Fibroblast of the conjunctiva (primary cell): ENCODE results near the gene HIPK2.
"Not testable (repeated sequence)": the region's sequence is repeated elsewhere in the genome, so short reads cannot be mapped to it uniquely, and the experiment has no call there.

Experiments
- DNase-seq: peaks from one replicate; pipeline ENCODE4 v3.0.0-alpha.2; 2010; ENCODE audit warnings: low read depth

HIPK2 gene

GRCh38 chr7:139566075-139566474, 211.7 kb downstream of the HIPK2 start:
- no peak for DNase-seq

GRCh38 chr7:139563856-139564255, 213.9 kb downstream of the HIPK2 start:
- DNase-seq, result no peak

GRCh38 chr7:139562961-139563565, 214.7 kb downstream of the HIPK2 start:
- no peak for DNase-seq

- no peak for DNase-seq
Measured at GRCh38 chr7:139562491-139562890, 215.3 kb downstream of the HIPK2 start.

GRCh38 chr7:139560678-139561077, 217.1 kb downstream of the HIPK2 start:
- DNase-seq, result no peak

GRCh38 chr7:139560199-139560598, 217.6 kb downstream of the HIPK2 start:
- DNase-seq, result no peak

GRCh38 chr7:139559364-139560105, 218.3 kb downstream of the HIPK2 start:
- DNase-seq, result no peak

GRCh38 chr7:139557857-139558581, 219.8 kb downstream of the HIPK2 start:
- no peak for DNase-seq

- DNase-seq, result not testable (repeated sequence)
Measured at GRCh38 chr7:139553991-139554700, 223.7 kb downstream of the HIPK2 start.

GRCh38 chr7:139548302-139549028, 229.3 kb downstream of the HIPK2 start:
- no peak for DNase-seq

GRCh38 chr7:139544645-139545044, 233.2 kb downstream of the HIPK2 start:
- no peak for DNase-seq

GRCh38 chr7:139543801-139544603, 233.8 kb downstream of the HIPK2 start:
- DNase-seq, result no peak

GRCh38 chr7:139542308-139543151, 235.3 kb downstream of the HIPK2 start:
- no peak for DNase-seq

- DNase-seq, result no peak
Measured at GRCh38 chr7:139541600-139542307, 236.0 kb downstream of the HIPK2 start.

- no peak for DNase-seq
Measured at GRCh38 chr7:139540203-139540602, 237.6 kb downstream of the HIPK2 start.

GRCh38 chr7:139538881-139539635, 238.7 kb downstream of the HIPK2 start:
- no peak for DNase-seq

GRCh38 chr7:139536152-139536551, 241.6 kb downstream of the HIPK2 start:
- DNase-seq, result no peak

GRCh38 chr7:139534966-139535651, 242.7 kb downstream of the HIPK2 start:
- DNase-seq, result no peak
